ENCODE measurements around the gene CCL1. TPM values are rescaled to one million over a fixed set of nuclear protein-coding genes. Genes with fewer than 3 reads are reported as not detected.

CCL1 gene
- total RNA-seq (2014; rRNA removed; shearing (Covaris generic)), result not detected in 2 replicates
- not detected in 2 replicates for polyA plus RNA-seq (2016; fragmentation: Nextera tagmentation; extraction: Ambion mirVana)
- long read RNA-seq, result 0 reads

DNA sequence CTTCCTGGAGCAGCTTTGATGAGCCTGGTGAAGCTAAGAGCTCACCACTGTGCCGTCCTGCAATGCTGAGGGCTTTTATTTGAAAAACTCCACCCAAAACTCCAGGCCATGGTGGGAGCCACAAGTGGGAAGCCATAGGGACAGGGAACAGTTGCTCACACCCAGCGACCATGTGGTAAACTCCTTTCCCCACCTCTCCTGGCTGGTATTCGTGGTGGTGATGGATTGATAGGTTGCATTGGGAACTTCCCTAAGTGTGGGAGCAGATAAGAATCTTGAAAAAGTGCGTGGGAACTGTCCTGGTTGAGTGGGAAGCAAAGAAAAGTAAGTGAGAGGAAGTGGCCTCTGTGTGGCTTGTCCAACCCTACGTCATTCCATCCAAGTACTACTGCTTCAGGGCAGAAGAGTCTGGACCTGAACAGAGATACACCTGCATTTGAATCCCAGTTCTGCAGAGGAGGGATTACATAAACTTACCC lies at the start of gene CCL1:
CCL1 (minus strand) TSS at position 51 of the 479 bp plus-strand sequence. CDS start 72 bp downstream, outside the sequence.
- no peaks in the 10 kb centered on the region for H4K20me1 ChIP-seq (replicated peaks; ENCODE audit: insufficient read depth)
- TF ChIP-seq NANOG (IDR thresholded peaks at IDR 0.05; ENCODE audit: borderline replicate concordance), result no peak
- no peak for TF ChIP-seq POLR2AphosphoS5 (IDR thresholded peaks at IDR 0.05; ENCODE audit: low read depth)
- TF ChIP-seq, protein P1, sequence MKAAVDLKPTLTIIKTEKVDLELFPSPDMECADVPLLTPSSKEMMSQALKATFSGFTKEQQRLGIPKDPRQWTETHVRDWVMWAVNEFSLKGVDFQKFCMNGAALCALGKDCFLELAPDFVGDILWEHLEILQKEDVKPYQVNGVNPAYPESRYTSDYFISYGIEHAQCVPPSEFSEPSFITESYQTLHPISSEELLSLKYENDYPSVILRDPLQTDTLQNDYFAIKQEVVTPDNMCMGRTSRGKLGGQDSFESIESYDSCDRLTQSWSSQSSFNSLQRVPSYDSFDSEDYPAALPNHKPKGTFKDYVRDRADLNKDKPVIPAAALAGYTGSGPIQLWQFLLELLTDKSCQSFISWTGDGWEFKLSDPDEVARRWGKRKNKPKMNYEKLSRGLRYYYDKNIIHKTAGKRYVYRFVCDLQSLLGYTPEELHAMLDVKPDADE (IDR thresholded peaks at IDR 0.05), result no peak
- TF ChIP-seq ZNF331 (CRISPR knock-in tag; IDR thresholded peaks at IDR 0.05; ENCODE audit: low read depth), result no peak
- TF ChIP-seq, protein P2, sequence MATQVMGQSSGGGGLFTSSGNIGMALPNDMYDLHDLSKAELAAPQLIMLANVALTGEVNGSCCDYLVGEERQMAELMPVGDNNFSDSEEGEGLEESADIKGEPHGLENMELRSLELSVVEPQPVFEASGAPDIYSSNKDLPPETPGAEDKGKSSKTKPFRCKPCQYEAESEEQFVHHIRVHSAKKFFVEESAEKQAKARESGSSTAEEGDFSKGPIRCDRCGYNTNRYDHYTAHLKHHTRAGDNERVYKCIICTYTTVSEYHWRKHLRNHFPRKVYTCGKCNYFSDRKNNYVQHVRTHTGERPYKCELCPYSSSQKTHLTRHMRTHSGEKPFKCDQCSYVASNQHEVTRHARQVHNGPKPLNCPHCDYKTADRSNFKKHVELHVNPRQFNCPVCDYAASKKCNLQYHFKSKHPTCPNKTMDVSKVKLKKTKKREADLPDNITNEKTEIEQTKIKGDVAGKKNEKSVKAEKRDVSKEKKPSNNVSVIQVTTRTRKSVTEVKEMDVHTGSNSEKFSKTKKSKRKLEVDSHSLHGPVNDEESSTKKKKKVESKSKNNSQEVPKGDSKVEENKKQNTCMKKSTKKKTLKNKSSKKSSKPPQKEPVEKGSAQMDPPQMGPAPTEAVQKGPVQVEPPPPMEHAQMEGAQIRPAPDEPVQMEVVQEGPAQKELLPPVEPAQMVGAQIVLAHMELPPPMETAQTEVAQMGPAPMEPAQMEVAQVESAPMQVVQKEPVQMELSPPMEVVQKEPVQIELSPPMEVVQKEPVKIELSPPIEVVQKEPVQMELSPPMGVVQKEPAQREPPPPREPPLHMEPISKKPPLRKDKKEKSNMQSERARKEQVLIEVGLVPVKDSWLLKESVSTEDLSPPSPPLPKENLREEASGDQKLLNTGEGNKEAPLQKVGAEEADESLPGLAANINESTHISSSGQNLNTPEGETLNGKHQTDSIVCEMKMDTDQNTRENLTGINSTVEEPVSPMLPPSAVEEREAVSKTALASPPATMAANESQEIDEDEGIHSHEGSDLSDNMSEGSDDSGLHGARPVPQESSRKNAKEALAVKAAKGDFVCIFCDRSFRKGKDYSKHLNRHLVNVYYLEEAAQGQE (IDR thresholded peaks at IDR 0.05; ENCODE audit: unreplicated experiment), result no peak
- no peak for TF ChIP-seq STAT1 (IDR thresholded peaks at IDR 0.05; ENCODE audit: unreplicated experiment)
- TF ChIP-seq CREB1 (CRISPR knock-in tag; IDR thresholded peaks at IDR 0.05; ENCODE audit: low read depth), result no peak
- H3K27me3 Mint-ChIP-seq (ENCODE audit: insufficient read depth, low read depth, poor library complexity), result peaks cover 10% of the 10 kb centered on the region
- no peaks in the 10 kb centered on the region for H3K27me3 ChIP-seq (ENCODE audit: insufficient read depth)
- no peaks in the 10 kb centered on the region; the same call in 1 of the 2 replicates for H3K9me2 ChIP-seq (ENCODE audit: insufficient read depth)
- no peak within 1 kb of the TSS for H3K27ac Mint-ChIP-seq
- H3K9me3 Mint-ChIP-seq, result no peaks in the 10 kb centered on the region
- no peaks in the 10 kb centered on the region for H3K79me2 ChIP-seq (replicated peaks; ENCODE audit: insufficient read depth)
- H3K4me2 ChIP-seq, result no peak within 1 kb of the TSS
- no peak within 1 kb of the TSS for H3K4me3 Mint-ChIP-seq
- H3K27ac ChIP-seq (ENCODE audit: low read depth), result no peak within 1 kb of the TSS
- ATAC-seq, result no peak
- no peak for DNase-seq (ENCODE audit: low spot score)
- peaks cover 5% of the 10 kb centered on the region; the same call in 2 of the 3 replicates for H3K4me1 Mint-ChIP-seq
- no peaks in the 10 kb centered on the region for H3K36me3 ChIP-seq (ENCODE audit: insufficient read depth)
- no peaks in the 10 kb centered on the region for H3K36me3 Mint-ChIP-seq (ENCODE audit: low read depth)
- no peak within 1 kb of the TSS for H3K4me3 ChIP-seq
- H3K4me1 ChIP-seq (ENCODE audit: insufficient read depth), result no peaks in the 10 kb centered on the region
- no peak within 1 kb of the TSS for H2AFZ ChIP-seq
- H3F3A ChIP-seq (replicated peaks; ENCODE audit: low read depth), result no peaks in the 10 kb centered on the region

GRCh38 chr17:34412534-34412933 lies 49.5 kb upstream of the CCL1 start:
- TF ChIP-seq CTCF (conservative IDR thresholded peaks at IDR 0.05; ENCODE audit: low read depth in 2 of 2) (no peak), NANOG (IDR thresholded peaks at IDR 0.05; ENCODE audit: borderline replicate concordance) (no peak), JUNB (IDR thresholded peaks at IDR 0.05; ENCODE audit: unreplicated experiment) (no peak)
- TF ChIP-seq, protein P1 (IDR thresholded peaks at IDR 0.05), result no peak
- Histone ChIP-seq H3K4me2 (no peak overlapping the region), H3K36me3 (ENCODE audit: insufficient read depth) (no peaks in the 10 kb centered on the region), H2AFZ (no peak overlapping the region), H3K4me3 (no peak overlapping the region), H3K27ac (ENCODE audit: low read depth) (no peak overlapping the region), H3K4me1 (ENCODE audit: insufficient read depth) (peaks cover 53% of the 10 kb centered on the region), H3K27me3 (ENCODE audit: insufficient read depth) (peaks cover 62% of the 10 kb centered on the region), H3K79me2 (replicated peaks; ENCODE audit: insufficient read depth) (no peaks in the 10 kb centered on the region), H4K20me1 (replicated peaks; ENCODE audit: insufficient read depth) (no peaks in the 10 kb centered on the region), H3F3A (replicated peaks; ENCODE audit: low read depth) (no peaks in the 10 kb centered on the region), H3K9me2 (ENCODE audit: insufficient read depth) (0 out of 2 replicates have a peak, but pooled peaks cover 3% of the 10 kb centered on the region)
- no peak for ATAC-seq
- H3K36me3 Mint-ChIP-seq (ENCODE audit: low read depth), result no peaks in the 10 kb centered on the region
- no peak for DNase-seq (ENCODE audit: low spot score)
- H3K9me3 Mint-ChIP-seq, result no peaks in the 10 kb centered on the region
- no peak overlapping the region for H3K27ac Mint-ChIP-seq
- no peak overlapping the region for H3K4me3 Mint-ChIP-seq
- H3K27me3 Mint-ChIP-seq (ENCODE audit: insufficient read depth, low read depth, poor library complexity), result peaks cover 11% of the 10 kb centered on the region
- peaks cover 51% of the 10 kb centered on the region for H3K4me1 Mint-ChIP-seq
